Endothelial cell of hepatic sinusoid (primary cell): ENCODE measurements around the gene CD248.

Experiments used
- in situ Hi-C: cut with HindIII; loops from 2 replicates; pipeline ENCODE4 v1.10.0; 2017; ENCODE audit warnings: low sequenced_read_pairs

Gene CD248

GRCh38 chr11:66341502-66342126, 24.8 kb upstream of the CD248 start:
- in situ Hi-C loops, result no loop called here

- in situ Hi-C loops, result no loop called here
These were observed 24.0 kb upstream of the CD248 start for GRCh38 chr11:66340596-66341501.

GRCh38 chr11:66339686-66340483, 23.0 kb upstream of the CD248 start:
- in situ Hi-C loops, result no loop called here

- in situ Hi-C loops, result no loop called here
These were observed 22.4 kb upstream of the CD248 start for GRCh38 chr11:66339162-66339675.

- in situ Hi-C loops, result no loop called here
These were observed 21.7 kb upstream of the CD248 start for GRCh38 chr11:66338276-66339161.

GRCh38 chr11:66337103-66337899, 20.5 kb upstream of the CD248 start:
- in situ Hi-C loops, result no loop called here

GRCh38 chr11:66336234-66337102, 19.6 kb upstream of the CD248 start, which contains the start of gene RIN1:
Gene RIN1 (minus strand): TSS chr11:66336434. CDS start chr11:66336402, 32 bp downstream.
- in situ Hi-C loops, result no loop called here

- in situ Hi-C loops, result no loop called here
These were observed 18.8 kb upstream of the CD248 start for GRCh38 chr11:66335531-66336233.

- in situ Hi-C loops, result loop anchor here (5.0 kb wide), 2 partner anchors 53 to 97 kb away; no protein-coding TSS in a partner anchor
These were observed 18.0 kb upstream of the CD248 start for GRCh38 chr11:66334605-66335442.

GRCh38 chr11:66333896-66334604, 17.2 kb upstream of the CD248 start:
- in situ Hi-C loops, result loop anchor here (5.0 kb wide), 2 partner anchors 52 to 98 kb away; no protein-coding TSS in a partner anchor

- in situ Hi-C loops, result loop anchor here (5.0 kb wide), 2 partner anchors 51 to 99 kb away; no protein-coding TSS in a partner anchor
These were observed 16.5 kb upstream of the CD248 start for GRCh38 chr11:66333220-66333877.

- in situ Hi-C loops, result loop anchor here (5.0 kb wide), 2 partner anchors 50 to 100 kb away; no protein-coding TSS in a partner anchor
These were observed 15.8 kb upstream of the CD248 start for GRCh38 chr11:66332371-66333219.

GRCh38 chr11:66331542-66332370, 14.9 kb upstream of the CD248 start:
- in situ Hi-C loops, result loop anchor here (5.0 kb wide), 2 partner anchors 49 to 101 kb away; no protein-coding TSS in a partner anchor
